Nucleus accumbens (tissue), 56 donors: ENCODE measurements around the gene PTPA.

Source experiments
- DNase-seq, 56 donors: peaks; one replicate each; lab custom pipeline; 2025; lab: John Stamatoyannopoulos, UW

Gene PTPA

GRCh38 chr9:129110740-129111527 is at the start of gene PTPA, which contains the start of gene CRAT:
TSS of gene PTPA (plus strand) at chr9:129111415. CDS start at chr9:129111601, 186 bp downstream.
TSS of gene CRAT (minus strand) at chr9:129110793. CDS start at chr9:129110509, 284 bp downstream.
- peak; percentile 68 to 99 (median 95) for DNase-seq

- DNase-seq, result no peak
These were observed 48.2 kb upstream of the PTPA start for GRCh38 chr9:129063061-129063460.

- DNase-seq, result no peak
These were observed 46.7 kb upstream of the PTPA start for GRCh38 chr9:129064499-129064908.

- no peak for DNase-seq
These were observed 43.1 kb upstream of the PTPA start for GRCh38 chr9:129068110-129068509.

GRCh38 chr9:129068990-129069861 is 42.0 kb upstream of the PTPA start:
- peak in 35 of 56 donors; percentile 1 to 55 (median 19) for DNase-seq

- no peak for DNase-seq
These were observed 41.2 kb upstream of the PTPA start for GRCh38 chr9:129069862-129070641.

GRCh38 chr9:129070696-129071525 is 40.3 kb upstream of the PTPA start:
- no peak for DNase-seq

GRCh38 chr9:129071526-129072126 is 39.6 kb upstream of the PTPA start:
- DNase-seq, result no peak

GRCh38 chr9:129072171-129072570 is 39.0 kb upstream of the PTPA start:
- no peak for DNase-seq

- DNase-seq, result no peak
These were observed 37.8 kb upstream of the PTPA start for GRCh38 chr9:129073404-129073803.

- no peak for DNase-seq
These were observed 37.1 kb upstream of the PTPA start for GRCh38 chr9:129074106-129074505.

GRCh38 chr9:129075996-129076639 is 35.1 kb upstream of the PTPA start:
- no peak for DNase-seq

GRCh38 chr9:129076640-129077037 is 34.6 kb upstream of the PTPA start:
- no peak for DNase-seq

- DNase-seq, result no peak
These were observed 34.0 kb upstream of the PTPA start for GRCh38 chr9:129077236-129077635.

- DNase-seq, result no peak
These were observed 32.3 kb upstream of the PTPA start for GRCh38 chr9:129078691-129079503.

GRCh38 chr9:129079829-129080228 is 31.4 kb upstream of the PTPA start:
- no peak for DNase-seq

GRCh38 chr9:129080298-129080600 is 31.0 kb upstream of the PTPA start:
- DNase-seq, result no peak
